Activated CD4-positive, CD25-positive, alpha-beta regulatory T cell treated with anti-CD3 and anti-CD28 coated beads, Interleukin-2, amount 50 U/mL, for 72 hours (primary cell): ENCODE results near the gene NTN4.
A peak's percentile ranks its signal among the peaks of the same experiment; 100 is the strongest.

Experiments used
- DNase-seq: peaks from one replicate; pipeline ENCODE4 v3.0.0; 2021

The NTN4 gene

GRCh38 chr12:95653771-95654546, 136.6 kb downstream of the NTN4 start:
- no peak for DNase-seq

GRCh38 chr12:95651681-95652080, 138.9 kb downstream of the NTN4 start:
- DNase-seq: no peak

GRCh38 chr12:95648990-95649791, 141.4 kb downstream of the NTN4 start:
- no peak for DNase-seq

- DNase-seq: no peak
These were observed 143.8 kb downstream of the NTN4 start for GRCh38 chr12:95646781-95647190.

- no peak for DNase-seq
These were observed 147.3 kb downstream of the NTN4 start for GRCh38 chr12:95643256-95643655.

GRCh38 chr12:95642583-95642982, 148.0 kb downstream of the NTN4 start:
- no peak for DNase-seq

- no peak for DNase-seq
These were observed 149.1 kb downstream of the NTN4 start for GRCh38 chr12:95641299-95641952.

- no peak for DNase-seq
These were observed 150.0 kb downstream of the NTN4 start for GRCh38 chr12:95640516-95640915.

GRCh38 chr12:95637471-95638155, 153.0 kb downstream of the NTN4 start:
- DNase-seq: no peak

GRCh38 chr12:95637010-95637409, 153.6 kb downstream of the NTN4 start:
- DNase-seq: no peak

- DNase-seq: no peak
These were observed 155.6 kb downstream of the NTN4 start for GRCh38 chr12:95634622-95635621.

- no peak for DNase-seq
These were observed 156.7 kb downstream of the NTN4 start for GRCh38 chr12:95633732-95634465.

GRCh38 chr12:95633049-95633731, 157.4 kb downstream of the NTN4 start:
- no peak for DNase-seq

- no peak for DNase-seq
These were observed 160.1 kb downstream of the NTN4 start for GRCh38 chr12:95630496-95630895.

GRCh38 chr12:95629392-95629791, 161.2 kb downstream of the NTN4 start:
- DNase-seq: no peak

GRCh38 chr12:95626854-95627253, 163.7 kb downstream of the NTN4 start:
- no peak for DNase-seq

GRCh38 chr12:95625012-95625411, 165.6 kb downstream of the NTN4 start:
- no peak for DNase-seq

- no peak for DNase-seq
These were observed 166.0 kb downstream of the NTN4 start for GRCh38 chr12:95624589-95624988.

GRCh38 chr12:95623554-95624170, 166.9 kb downstream of the NTN4 start:
- DNase-seq: peak; percentile 38

GRCh38 chr12:95622879-95623278, 167.7 kb downstream of the NTN4 start:
- DNase-seq: no peak
